GM18505 (cell line): Measurements from ENCODE around the gene SLC27A2.

Experiments used
- ATAC-seq: cut with Tn5 transposase; IDR thresholded peaks from one replicate; pipeline ENCODE4 v1.9.1; 2021; ENCODE audit not compliant: unreplicated experiment
- POLR2A ChIP-seq: IDR thresholded peaks from 4 replicates; pipeline ENCODE4 v1.6.1; 2011; ENCODE audit warnings: borderline replicate concordance; ENCODE audit not compliant: insufficient read depth, insufficient read length; ENCODE audit errors: extremely low read depth

Gene SLC27A2

GRCh38 chr15:50225938-50226337 is 43.9 kb downstream of the SLC27A2 start:
- ATAC-seq = no peak
- no peak for TF ChIP-seq POLR2A

GRCh38 chr15:50227076-50227475 is 45.1 kb downstream of the SLC27A2 start:
- no peak for TF ChIP-seq POLR2A
- no peak for ATAC-seq

DNA sequence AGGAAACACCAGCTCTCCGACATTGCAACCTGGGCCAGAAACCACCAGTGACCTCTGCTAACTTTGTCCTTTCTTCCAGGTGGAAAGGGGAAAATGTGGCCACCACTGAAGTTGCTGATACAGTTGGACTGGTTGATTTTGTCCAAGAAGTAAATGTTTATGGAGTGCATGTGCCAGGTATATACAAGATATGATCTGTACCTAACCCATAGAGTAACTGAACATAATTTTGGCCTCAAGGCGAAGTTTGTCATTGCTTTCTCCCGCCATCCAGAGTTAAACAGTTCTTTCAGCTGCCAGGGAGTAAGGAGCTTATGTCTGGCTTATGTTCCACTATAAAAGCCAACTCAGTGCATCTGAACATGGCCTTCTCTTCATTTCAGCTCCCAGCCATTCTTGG is 46.9 kb downstream of the SLC27A2 start:
- TF ChIP-seq POLR2A = no peak
- no peak for ATAC-seq

DNA sequence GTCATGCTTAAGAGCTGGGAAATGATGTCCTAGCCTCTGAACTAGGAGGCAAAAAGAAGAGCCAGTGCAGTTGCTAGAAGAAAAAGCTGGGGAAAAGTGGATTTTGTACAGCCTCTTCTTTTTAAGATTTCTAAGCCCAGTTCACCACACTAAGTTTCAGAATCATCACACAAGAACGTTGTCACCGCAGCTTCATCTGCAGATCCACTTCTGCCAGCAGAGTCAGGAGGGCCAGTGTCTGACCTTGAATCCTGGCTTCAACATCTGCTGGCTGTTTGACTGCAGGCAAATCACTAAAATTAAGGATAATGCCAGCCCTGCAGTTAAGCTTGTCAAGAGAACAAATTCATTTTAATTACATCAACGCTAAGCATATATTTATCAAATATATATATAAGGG is 47.3 kb downstream of the SLC27A2 start:
- ATAC-seq = no peak
- no peak for TF ChIP-seq POLR2A

DNA sequence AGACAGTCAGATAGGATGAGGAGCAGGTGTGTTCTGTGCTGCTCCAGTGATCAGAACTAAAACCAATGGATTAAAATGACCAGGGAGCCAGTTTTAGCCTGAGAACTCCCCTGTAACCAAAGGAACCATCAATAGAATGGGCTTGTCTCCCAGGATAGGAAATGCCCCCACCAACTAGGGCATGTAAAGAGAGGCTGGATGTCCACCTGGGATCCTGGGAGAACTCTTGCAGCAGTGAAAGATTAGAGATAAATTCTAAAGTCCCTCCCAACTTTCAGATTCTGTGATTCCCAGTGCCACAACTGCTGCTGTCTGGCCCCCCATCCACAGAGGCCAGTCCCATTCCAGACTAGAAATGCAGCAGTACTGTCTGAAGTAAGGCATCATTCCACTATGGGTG is 49.8 kb downstream of the SLC27A2 start:
- TF ChIP-seq POLR2A = no peak
- no peak for ATAC-seq

GRCh38 chr15:50232791-50233190 is 50.8 kb downstream of the SLC27A2 start:
- no peak for TF ChIP-seq POLR2A
- ATAC-seq = no peak

- no peak for TF ChIP-seq POLR2A
- no peak for ATAC-seq
Observed at GRCh38 chr15:50233192-50233736, 51.3 kb downstream of the SLC27A2 start.

DNA sequence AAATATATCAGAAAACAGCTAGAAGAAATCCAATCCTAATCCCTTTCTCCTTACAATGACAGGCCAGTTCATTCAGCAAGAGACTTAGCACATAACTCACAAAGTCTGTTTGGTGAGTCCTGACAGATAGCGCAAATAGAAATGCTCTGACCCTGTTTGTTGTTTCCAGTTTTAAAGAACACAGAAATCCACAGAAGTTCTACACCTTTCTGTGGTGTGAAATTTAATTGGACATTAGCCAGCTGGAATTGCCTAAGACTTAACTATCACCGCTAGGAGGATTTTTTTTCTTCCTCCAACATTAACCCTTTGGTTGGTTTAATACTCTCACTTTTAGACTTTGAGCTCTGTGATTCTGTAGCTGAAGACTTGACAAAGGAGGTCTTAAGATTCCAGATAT is 52.8 kb downstream of the SLC27A2 start:
- TF ChIP-seq POLR2A = no peak
- no peak for ATAC-seq

GRCh38 chr15:50235794-50236193 is 53.8 kb downstream of the SLC27A2 start:
- no peak for TF ChIP-seq POLR2A
- ATAC-seq = no peak

DNA sequence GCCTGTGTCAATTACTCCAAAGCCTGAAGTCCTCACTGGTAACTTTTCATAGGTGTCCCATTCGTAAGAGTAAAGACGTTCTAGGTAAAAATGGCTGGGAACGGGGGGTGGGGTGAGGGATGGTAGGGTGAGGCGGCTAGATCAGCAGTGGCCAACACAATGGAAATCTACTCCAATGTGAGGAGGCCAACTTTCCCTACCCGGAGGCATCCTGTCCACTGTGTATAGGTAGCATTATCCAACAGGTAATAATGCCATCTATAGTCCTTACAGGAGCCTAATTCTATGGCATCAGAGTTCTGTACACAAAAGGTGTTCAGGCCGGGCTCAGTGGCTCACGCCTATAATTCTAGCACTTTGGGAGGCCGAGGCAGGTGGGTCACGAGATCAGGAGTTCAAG is 54.4 kb downstream of the SLC27A2 start:
- TF ChIP-seq POLR2A = no peak
- no peak for ATAC-seq

DNA sequence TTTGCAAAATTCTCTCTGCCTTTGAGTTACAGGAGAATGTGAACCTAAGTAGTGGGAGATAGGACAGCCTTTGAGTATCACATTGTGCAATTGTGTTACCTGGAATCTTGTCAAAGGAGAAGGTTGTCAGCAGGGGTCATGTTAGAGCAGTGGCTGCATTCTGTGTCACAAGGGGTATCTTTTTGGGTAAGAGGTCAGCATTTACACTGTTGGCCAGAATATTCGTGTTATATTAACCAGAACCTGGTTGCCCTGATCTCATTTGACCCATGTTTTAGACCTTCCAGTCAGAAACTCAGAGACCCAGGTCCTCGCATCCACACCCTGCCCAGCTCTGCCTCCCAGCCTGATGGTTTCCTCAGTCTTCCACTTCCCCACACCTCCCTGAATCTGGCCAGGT is 56.3 kb downstream of the SLC27A2 start:
- no peak for TF ChIP-seq POLR2A
- no peak for ATAC-seq

DNA sequence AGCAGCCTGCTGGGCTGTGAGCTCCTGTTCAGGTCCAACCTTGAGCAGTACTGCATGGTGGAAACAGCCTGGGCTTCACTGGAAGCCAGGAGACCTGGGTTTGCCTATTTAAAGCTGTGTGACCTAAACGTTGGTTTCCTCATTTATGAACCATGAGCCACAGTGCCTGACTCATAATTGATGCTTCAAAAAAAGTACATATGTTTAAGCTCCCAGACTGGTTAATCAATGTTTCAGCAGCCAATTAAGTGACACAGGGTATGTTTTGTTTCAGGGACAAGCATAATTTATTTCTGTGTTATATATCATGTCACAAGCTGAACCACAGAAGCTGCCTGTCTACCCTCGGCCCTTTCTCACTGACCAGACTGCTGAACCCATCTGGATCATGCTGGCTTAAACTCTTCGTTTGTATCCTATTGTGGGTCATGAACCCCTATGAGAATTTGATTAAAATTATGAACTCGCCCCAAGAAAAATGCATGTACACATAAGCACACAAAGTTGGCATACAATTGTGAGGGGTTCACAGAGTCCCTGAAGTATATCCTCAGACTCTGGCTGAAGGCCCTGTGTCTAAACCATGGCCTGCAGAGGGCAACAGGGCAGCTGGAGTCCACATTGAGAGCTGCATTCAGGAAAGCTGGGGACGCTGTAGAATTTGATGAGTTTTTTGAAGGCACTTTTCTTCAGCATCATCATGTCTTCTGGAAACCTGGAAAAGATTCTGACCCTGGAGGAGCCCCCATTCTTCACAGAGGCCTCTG is 59.9 kb downstream of the SLC27A2 start:
- no peak for ATAC-seq

GRCh38 chr15:50244153-50244552 is 62.2 kb downstream of the SLC27A2 start:
- TF ChIP-seq POLR2A = no peak
- ATAC-seq = no peak

More for the DNA sequence above, 59.9 kb downstream of the SLC27A2 start:
- TF ChIP-seq POLR2A = no peak

- no peak for ATAC-seq
Observed at GRCh38 chr15:50244959-50245624, 63.1 kb downstream of the SLC27A2 start.

More at GRCh38 chr15:50244959-50245624, 63.1 kb downstream of the SLC27A2 start:
- TF ChIP-seq POLR2A = no peak
